GM20431 (cell line): ENCODE data around the gene SLC25A26.
"Not testable (repeated sequence)": the region's sequence is repeated elsewhere in the genome, so short reads cannot be mapped to it uniquely, and the experiment has no call there.

Experiments
- in situ Hi-C: fragments of 300-500 bp; cut with MseI, MboI; formaldehyde crosslinking; loops from one replicate; pipeline ENCODE4 v1.15.0; 2020; ENCODE audit warnings: low sequenced_read_pairs; ENCODE audit not compliant: unreplicated experiment

SLC25A26 gene

GRCh38 chr3:66224220-66224619, 3.4 kb downstream of the SLC25A26 start:
- in situ Hi-C loops, result no loop called here

DNA sequence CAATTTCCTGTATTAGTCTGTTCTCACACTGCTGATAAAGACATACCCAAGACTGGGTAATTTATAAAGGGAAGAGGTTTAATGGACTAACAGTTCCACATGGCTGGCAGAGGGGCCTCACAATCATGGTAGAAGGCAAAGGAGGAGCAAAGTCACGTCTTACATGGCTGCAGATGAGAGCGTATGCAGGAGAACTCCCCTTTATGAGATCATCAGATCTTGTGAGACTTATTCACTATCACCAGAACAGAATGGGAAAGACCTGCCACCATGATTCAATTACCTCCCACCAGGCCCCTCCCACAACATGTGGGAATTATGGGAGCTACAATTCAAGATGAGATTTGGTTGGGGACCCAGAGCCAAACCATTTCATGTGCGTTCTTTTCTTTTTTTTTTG, 5.3 kb downstream of the SLC25A26 start:
- in situ Hi-C loops, result not testable (repeated sequence)

DNA sequence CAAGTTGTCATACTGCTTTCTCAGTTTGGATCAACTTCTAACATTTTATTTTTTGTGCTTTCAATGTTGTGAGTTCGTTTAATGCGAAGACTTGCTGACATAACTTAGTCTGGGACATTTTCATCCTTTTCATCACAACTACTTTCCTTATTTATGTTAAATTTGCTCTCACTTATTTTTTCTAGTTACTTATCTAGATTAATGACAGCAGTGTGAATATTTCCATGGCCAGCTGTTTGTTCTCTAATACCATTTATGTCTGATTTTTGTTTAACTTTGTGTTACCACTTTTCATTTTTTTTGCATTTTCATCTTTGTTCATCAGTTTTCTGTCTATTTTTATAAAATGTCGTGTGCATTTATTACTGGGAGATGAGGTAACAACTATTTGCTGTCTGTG, 6.2 kb downstream of the SLC25A26 start:
- in situ Hi-C loops, result no loop called here

- in situ Hi-C loops, result no loop called here
Measured at GRCh38 chr3:66227915-66228314, 7.1 kb downstream of the SLC25A26 start.

DNA sequence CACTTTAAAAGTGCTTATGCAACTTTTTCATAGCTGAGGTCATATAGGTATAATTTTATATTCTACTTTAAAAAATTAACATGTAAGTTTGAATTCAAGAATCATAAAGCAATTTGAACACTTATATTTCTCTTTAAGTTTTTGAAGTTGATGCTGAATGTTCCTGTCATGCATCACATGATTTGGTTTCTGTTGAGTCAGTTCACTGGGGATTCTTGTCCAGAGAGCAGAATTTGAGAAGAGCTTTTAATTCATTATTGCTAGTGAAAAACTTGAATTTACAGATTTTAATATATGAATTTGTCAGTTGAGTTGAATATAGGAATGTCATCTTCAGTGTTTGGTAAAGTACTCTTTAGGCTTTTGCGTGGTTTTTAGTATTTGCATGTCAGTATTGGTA, 7.9 kb downstream of the SLC25A26 start:
- in situ Hi-C loops, result no loop called here

DNA sequence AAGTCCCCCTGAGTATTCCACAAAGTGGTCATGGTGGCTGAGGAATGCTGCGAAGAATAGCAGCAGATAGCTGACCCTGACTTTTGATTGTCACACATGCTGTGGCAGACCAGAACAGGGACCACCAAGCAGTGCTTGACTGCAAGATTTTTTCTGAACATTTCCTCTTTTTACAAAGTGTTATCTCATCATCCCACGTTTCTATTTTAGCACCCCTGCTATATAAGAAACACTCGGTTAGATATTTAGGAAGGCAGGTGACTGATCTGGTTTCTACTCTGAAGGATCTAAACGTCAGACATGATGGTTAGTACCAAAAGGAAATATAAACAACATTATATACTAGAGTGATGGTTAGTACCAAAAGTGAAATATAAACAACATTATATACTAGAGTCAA, 9.1 kb downstream of the SLC25A26 start:
- in situ Hi-C loops, result no loop called here

- in situ Hi-C loops, result no loop called here
Measured at GRCh38 chr3:66233033-66233432, 12.2 kb downstream of the SLC25A26 start.

DNA sequence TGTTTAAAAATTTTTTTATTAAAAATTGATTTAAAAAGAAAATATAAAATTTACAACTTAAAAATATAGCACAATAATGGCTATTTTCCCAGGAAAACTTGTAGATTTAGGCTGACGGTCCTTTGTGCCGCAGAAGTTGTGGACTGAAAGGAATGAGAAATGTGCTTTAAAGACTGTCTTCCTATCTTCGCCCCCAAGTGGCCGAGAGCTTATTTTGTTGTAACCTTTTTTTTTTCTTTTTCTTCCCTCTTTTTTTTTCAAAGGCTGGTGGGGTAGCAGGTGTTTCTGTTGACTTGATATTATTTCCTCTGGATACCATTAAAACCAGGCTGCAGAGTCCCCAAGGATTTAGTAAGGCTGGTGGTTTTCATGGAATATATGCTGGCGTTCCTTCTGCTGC, 15.5 kb downstream of the SLC25A26 start:
- in situ Hi-C loops, result no loop called here

- in situ Hi-C loops, result no loop called here
Measured at GRCh38 chr3:66237552-66237951, 16.8 kb downstream of the SLC25A26 start.

DNA sequence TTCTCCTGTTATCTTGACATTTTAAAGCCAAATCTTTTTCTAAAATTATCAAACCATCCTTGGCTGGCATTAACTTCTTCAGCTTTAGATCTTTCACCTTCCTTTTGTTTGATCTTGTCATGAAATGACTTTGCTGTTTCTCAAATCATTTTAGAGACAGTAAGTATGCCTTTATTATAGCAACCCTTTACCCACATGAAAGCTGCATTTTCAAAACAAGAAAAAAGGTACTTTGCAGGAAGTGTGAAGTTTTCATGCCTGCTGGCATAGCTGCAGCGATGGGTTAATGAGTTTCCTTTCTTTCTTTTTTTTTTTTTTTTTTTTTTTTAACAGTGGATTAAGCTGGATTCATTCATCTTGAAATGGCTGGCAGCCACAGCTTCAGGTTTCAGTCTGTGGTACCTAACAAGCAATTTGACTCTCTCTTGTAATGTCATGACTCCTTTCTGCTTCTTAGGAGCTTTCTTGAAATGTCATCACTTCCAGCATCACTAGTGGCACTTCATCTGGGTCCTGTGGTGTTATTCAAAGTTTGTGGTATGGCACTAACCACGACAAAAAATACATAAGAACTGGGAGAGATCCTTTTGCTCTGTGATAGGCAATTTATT, 18.8 kb downstream of the SLC25A26 start:
- in situ Hi-C loops, result no loop called here

DNA sequence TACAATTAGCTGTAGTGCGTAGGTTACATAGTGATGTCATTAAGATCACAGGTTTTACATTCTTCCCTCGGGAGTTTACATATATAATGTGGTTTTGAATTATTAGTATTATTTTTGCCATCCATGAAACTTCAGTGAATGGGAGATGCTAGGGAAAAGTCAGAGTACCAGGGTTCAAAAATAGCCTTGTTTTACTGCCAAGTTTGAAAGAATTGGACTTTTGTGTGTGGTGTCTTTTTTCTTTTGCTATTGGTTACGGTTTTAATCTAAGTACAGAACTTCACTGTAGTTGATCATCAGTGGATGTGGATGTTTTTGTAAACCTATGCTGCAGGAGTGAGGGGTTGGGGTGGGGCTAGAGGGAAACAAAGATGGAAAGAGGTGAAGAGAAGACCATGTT, 20.7 kb downstream of the SLC25A26 start:
- in situ Hi-C loops, result no loop called here

- in situ Hi-C loops, result no loop called here
Measured at GRCh38 chr3:66242788-66243464, 22.1 kb downstream of the SLC25A26 start.

DNA sequence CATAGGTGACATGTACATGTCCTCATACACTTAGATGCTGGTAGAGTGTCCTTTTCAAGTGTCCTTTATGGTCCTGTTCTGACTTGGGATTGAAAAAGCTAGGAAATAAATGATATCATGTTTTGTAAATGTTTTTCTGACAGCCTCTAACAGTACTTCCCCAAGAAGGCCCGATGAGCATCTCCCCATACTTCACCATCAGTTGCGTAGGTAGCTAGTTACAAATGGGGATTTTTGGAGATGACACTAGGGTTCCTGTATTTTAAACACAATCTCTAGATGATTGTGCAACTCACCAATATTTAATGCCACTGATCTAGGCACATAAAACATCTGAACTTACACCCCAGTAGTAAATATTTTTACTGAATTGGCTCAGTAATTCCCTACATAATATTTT, 27.8 kb downstream of the SLC25A26 start:
- in situ Hi-C loops, result no loop called here

DNA sequence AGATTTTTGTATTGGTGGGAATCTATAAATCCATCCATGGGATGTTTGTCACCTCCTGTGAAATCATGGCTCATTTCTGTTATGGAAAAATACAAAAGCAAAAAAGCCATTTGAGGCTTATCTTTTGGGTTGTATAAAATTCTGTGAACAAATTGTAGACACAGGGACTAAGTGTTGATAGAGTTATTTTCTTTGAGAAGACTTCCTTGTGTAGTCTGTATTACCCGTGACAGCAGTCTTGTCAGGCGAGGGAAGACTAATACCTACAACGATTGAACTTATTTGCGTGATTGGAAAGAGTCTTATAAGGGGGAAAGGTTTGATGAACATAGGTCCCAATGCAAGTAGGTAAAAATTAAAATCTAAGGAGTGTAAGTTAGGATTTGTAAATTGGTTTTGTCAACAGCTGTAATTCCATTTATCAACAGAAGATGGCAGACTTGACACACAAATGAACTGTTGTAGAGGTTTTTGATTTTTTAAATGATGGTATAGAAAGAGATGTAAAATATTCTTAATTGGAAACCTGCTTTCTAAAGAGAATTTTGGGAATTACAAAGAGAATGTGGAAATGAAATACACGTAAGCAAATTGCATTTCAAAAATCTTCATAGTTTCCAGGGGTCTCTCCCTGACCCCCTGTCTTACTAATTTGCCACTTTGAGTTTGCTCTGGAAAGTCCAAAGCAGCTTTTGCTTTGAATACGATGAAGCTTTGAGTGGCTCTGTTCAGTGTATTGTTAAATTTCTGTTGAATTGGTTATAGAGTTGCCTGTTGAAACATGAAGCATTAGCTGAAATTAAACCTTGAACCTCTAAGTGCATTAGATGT, 33.2 kb downstream of the SLC25A26 start:
- in situ Hi-C loops, result loop anchor here (10.0 kb wide), 1 partner anchor 561 kb away; no protein-coding TSS in a partner anchor

DNA sequence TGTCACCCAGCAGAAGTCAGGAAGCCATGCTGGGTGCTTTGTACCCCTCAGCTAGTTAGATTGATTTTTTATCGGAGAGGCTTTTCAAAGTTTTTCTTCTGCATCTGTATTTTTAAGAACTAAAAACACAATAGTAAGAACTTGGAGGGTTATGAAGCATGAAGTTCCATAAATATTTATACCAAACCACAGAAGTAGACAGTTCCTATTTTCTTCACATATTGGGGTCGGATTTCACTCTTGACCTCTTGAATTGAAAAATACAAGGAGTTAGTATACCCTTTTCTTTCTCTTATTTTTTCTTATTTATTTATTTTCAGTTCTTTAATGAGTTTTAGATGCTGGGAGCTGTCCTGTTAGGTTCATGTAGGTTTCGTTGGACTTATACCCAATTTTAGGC, 35.1 kb downstream of the SLC25A26 start:
- in situ Hi-C loops, result loop anchor here (10.0 kb wide), 1 partner anchor 559 kb away; no protein-coding TSS in a partner anchor

DNA sequence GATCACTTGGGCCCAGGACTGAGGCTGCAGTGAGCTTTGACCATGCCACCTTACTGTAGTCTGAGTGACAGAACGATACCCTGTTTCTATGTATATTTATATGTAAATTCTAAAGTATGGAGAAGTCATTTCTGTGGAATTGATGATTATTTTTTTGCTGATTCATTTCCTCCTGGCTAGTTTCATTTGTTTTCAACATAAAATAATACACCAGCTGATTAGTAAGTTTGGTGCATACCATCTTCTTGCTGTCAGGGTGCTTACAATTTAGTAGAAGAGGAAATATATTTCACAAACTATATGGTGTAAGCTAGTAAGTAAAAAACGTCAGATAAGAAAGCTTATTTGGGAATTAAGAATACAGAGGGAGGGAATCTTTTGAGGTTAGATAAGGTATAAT, 36.0 kb downstream of the SLC25A26 start:
- in situ Hi-C loops, result loop anchor here (10.0 kb wide), 1 partner anchor 558 kb away; no protein-coding TSS in a partner anchor

GRCh38 chr3:66259566-66260255, 38.9 kb downstream of the SLC25A26 start:
- in situ Hi-C loops, result loop anchor here (10.0 kb wide), 1 partner anchor 555 kb away; no protein-coding TSS in a partner anchor

DNA sequence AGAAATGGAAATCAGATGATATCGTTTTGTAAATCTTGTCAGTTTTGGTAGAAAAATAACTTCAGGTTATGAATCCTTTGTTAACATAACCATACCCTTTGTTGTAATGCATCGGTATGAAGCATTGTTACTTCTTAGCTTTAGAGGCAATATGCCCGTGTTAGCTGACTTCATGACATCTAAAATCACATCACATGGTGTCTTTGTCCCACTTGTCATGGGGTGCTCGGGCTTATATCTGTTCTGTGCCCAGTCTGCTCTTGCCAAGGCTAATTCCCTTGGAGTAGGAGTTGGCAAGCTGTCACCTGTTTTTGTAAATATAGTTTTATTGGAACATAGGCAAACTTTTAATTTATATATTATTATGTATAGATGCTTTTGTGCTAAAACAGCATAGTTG, 39.6 kb downstream of the SLC25A26 start:
- in situ Hi-C loops, result no loop called here

GRCh38 chr3:66261355-66261754, 40.6 kb downstream of the SLC25A26 start:
- in situ Hi-C loops, result no loop called here

DNA sequence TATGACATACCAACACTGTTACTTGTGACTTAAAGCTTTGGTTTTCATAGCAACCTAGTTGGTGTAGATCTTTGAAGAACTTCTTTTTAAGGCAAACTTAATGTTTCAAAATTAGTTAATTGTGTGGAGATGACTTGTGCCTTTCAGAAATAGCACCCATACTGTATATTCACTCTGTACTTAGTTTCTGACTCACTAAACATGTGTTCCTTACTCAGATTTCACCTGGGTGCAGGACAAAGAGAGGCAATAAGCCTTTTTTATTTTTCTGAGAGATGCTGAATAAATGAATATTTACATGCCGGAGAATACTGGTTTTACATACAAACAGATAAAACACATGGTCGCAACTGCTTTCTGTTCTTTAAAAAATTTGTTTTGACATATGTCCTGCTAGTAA, 44.8 kb downstream of the SLC25A26 start:
- in situ Hi-C loops, result no loop called here
